Thyroid gland (tissue), 4 donors: ENCODE data around the gene CHN2. TPM values are rescaled to one million over a fixed set of nuclear protein-coding genes. Genes with fewer than 3 reads are reported as not detected.
A peak's percentile ranks its signal among the peaks of the same experiment; 100 is the strongest.

Experiments used
- DNase-seq, 2 donors: peaks; one replicate each; pipeline ENCODE4 v3.0.0-alpha.2; 2019
- H3K27ac ChIP-seq, 3 donors: fragments of 200-600 bp; sonication (generic); 1 replicate in 2 of 3; 2 replicates in 1 of 3; pipeline ENCODE4 v1.5.1; 2016 to 2019; ENCODE audit warnings: mild to moderate bottlenecking in 1 of 3, moderate library complexity in 1 of 3
- H3K27me3 ChIP-seq: fragments of 200-600 bp; sonication (generic); one replicate; pipeline ENCODE4 v1.5.1; 2019
- H3K36me3 ChIP-seq, 2 donors: fragments of 200-600 bp; sonication (generic); one replicate each; pipeline ENCODE4 v1.5.1; 2016 to 2019
- H3K4me1 ChIP-seq, 2 donors: fragments of 200-600 bp; sonication (generic); one replicate each; pipeline ENCODE4 v1.5.1; 2017 to 2019
- H3K4me3 ChIP-seq, 3 donors: fragments of 200-600 bp; sonication (generic); replicated peaks in 1 of 3; 1 replicate in 2 of 3; 2 replicates in 1 of 3; pipeline ENCODE4 v1.5.1; 2016; ENCODE audit warnings: mild to moderate bottlenecking in 1 of 3
- H3K9me3 ChIP-seq: fragments of 200-600 bp; sonication (generic); one replicate; pipeline ENCODE4 v1.5.1; 2017
- POLR2A ChIP-seq, 2 donors: fragments of 450-650 bp; IDR thresholded peaks; one replicate each; pipeline ENCODE4 v1.6.1; 2017; ENCODE audit warnings: antibody characterized with exemption in 2 of 2, mild to moderate bottlenecking in 2 of 2, moderate library complexity in 1 of 2
- WGBS, 2 donors: methylation state at CpG; one replicate each; pipeline ENCODE4 v1.1.5; 2017; 5-methylcytosine and 5-hydroxymethylcytosine counted together
- intact Hi-C: fragments of 100-400 bp; cut with DNase I; formaldehyde crosslinking; loops from one replicate; pipeline ENCODE4 v1.15.1; 2023
- total RNA-seq, 4 donors: library from RNA; depleted of rRNA; stranded (reverse); fragments of >200 nt; gene quantifications; one replicate each; pipeline ENCODE4 v1.2.3, GENCODE V29; 2016
- TF ChIP-seq, protein P1 (sequence below), 6 experiments: fragments of 200-600 bp in 3 of 6; fragments of 450-650 bp in 3 of 6; sonication (generic) in 3 of 6; IDR thresholded peaks; one replicate each; pipeline ENCODE4 v1.5.1; 2016 to 2019; ENCODE audit warnings: antibody characterized with exemption in 6 of 6, mild to moderate bottlenecking in 2 of 6, inconsistent platforms in 1 of 6, moderate library complexity in 1 of 6

CHN2 gene
- total RNA-seq, 4 donors from 2014 or later: 11.7 to 54.3 (median 41.4) TPM

GRCh38 chr7:29192811-29193210, 1.8 kb upstream of the CHN2 start:
- no peaks in the 10 kb centered on the region for H3K27me3 ChIP-seq
- TF ChIP-seq POLR2A (IDR thresholded peaks at IDR 0.05): no peak
- TF ChIP-seq, protein P1, sequence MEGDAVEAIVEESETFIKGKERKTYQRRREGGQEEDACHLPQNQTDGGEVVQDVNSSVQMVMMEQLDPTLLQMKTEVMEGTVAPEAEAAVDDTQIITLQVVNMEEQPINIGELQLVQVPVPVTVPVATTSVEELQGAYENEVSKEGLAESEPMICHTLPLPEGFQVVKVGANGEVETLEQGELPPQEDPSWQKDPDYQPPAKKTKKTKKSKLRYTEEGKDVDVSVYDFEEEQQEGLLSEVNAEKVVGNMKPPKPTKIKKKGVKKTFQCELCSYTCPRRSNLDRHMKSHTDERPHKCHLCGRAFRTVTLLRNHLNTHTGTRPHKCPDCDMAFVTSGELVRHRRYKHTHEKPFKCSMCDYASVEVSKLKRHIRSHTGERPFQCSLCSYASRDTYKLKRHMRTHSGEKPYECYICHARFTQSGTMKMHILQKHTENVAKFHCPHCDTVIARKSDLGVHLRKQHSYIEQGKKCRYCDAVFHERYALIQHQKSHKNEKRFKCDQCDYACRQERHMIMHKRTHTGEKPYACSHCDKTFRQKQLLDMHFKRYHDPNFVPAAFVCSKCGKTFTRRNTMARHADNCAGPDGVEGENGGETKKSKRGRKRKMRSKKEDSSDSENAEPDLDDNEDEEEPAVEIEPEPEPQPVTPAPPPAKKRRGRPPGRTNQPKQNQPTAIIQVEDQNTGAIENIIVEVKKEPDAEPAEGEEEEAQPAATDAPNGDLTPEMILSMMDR (IDR thresholded peaks at IDR 0.05): no peak
- intact Hi-C loops: no loop called here
- H3K4me1 ChIP-seq: peaks cover 11 to 15% of the 10 kb centered on the region in 2 donors
- no peak overlapping the region for H3K27ac ChIP-seq
- no peak for DNase-seq
- no peak overlapping the region for H3K4me3 ChIP-seq
- H3K9me3 ChIP-seq: no peaks in the 10 kb centered on the region
- WGBS, 2 donors: 95% methylated on average over 8 of the region's 8 CpGs
- H3K36me3 ChIP-seq: no peaks in the 10 kb centered on the region

DNA sequence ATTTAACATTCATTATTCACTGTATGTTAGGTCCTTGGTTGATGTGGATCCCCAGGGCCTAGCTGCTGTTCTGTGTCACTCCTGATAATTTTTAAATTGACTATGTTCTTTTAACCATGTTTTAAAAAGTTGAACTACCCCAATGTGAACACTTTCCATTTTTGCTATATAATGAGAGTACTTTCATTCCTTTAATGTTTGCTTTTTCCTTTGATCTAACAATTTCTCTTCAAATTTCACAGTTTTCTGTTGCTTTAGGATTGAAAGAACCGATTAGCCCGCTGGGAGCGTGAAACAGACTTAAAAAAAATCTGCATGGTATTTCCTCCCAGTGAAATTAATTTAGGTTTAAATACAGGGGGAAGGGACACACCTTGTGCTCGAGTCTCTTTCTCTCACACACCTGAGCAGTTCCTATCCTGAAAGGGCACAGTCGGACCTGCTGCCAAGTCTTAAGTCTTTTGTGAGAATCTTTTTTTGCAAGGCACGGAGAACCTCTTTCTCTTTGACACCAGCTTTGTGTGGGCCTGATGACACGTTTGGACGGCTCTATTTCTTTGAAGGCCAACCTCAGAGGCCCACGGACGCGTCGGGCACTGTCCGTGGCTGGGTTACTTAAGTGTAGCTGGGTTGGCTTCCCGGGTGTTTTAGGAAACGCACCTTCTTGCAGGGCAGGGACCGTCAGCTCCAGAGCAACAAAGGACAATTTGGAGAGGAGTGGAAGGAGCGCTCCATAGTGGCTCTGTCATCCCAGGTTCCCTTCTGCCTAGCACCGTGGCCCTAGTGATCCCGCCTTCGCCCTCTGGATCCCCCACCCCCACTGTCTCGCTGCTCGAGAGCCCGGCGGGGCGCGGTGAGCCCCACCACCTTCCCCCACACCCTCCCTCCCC, 1.0 kb upstream of the CHN2 start:
- peaks cover 11 to 15% of the 10 kb centered on the region in 2 donors for H3K4me1 ChIP-seq
- no peaks in the 10 kb centered on the region for H3K9me3 ChIP-seq
- H3K36me3 ChIP-seq: no peaks in the 10 kb centered on the region
- H3K27me3 ChIP-seq: no peaks in the 10 kb centered on the region
- TF ChIP-seq, protein P1 (IDR thresholded peaks at IDR 0.05): no peak
- TF ChIP-seq POLR2A (IDR thresholded peaks at IDR 0.05): peak in 1 of 2 donors; percentile 31
- intact Hi-C loops: no loop called here
- WGBS, 2 donors: 34 to 43% methylated on average over 13 to 26 of the region's 26 CpGs
- H3K4me3 ChIP-seq: peak overlapping the region; percentile 56 to 86 (median 66)
- peak overlapping the region in 1 of 3 donors; percentile 29 for H3K27ac ChIP-seq
- peak; percentile 15 to 53 for DNase-seq

DNA sequence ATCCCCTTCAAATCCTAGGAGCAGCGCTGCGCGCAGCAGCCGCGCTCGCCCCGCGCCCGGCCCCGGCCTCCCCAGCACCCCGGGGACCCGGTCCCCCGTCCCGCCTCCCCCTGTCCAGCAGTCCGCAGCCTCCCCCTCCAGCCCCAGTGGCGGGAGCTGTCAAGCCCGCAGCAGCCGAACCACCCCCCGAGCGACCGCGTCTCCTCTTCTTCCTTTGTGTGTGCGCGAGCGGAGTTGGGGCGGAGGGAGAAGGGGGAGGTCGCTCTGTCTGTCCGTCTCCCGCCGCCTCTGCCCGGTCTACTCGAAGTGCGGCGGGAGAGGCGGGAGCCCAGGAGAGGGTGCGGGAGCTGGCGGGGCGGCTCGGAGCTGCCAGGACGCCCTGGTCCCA, 375 bp upstream of the CHN2 start:
- Histone ChIP-seq H3K4me1 (peaks cover 11 to 15% of the 10 kb centered on the region in 2 donors), H3K4me3 (peak overlapping the region; percentile 56 to 86 (median 66)), H3K27me3 (no peaks in the 10 kb centered on the region), H3K9me3 (no peaks in the 10 kb centered on the region), H3K36me3 (no peaks in the 10 kb centered on the region), H3K27ac (peak overlapping the region in 1 of 3 donors; percentile 29)
- intact Hi-C loops: no loop called here
- peak; percentile 16 to 29 for DNase-seq
- TF ChIP-seq, protein P1 (IDR thresholded peaks at IDR 0.05): no peak
- TF ChIP-seq POLR2A (IDR thresholded peaks at IDR 0.05): no peak
- WGBS, 2 donors: no CpG with 5 or more reads among the region's 40 CpGs

DNA sequence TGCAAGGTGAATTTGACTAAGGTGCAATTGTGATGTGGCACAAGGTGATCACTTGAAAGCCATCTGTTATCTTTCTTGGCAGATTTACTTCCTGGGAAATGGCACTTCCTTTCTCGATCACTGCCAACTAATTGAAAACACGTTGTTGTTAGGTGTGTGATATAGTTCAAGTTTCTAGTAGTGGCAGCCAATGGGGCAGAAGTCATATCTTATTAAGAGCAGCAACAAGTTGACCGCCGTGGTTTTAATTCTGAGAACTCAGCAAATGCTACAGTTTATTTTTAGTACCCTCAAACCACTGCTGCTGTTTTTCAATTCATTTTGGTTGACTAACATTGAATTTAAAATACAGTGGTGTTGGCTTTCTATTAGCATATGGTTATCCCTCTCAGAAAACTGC, 1.6 kb downstream of the CHN2 start:
- peaks cover 11% of the 10 kb centered on the region in 2 donors for H3K4me1 ChIP-seq
- intact Hi-C loops: no loop called here

GRCh38 chr7:29196971-29197595, 2.5 kb downstream of the CHN2 start:
- intact Hi-C loops: no loop called here
- no peaks in the 10 kb centered on the region for H3K36me3 ChIP-seq
- peaks cover 11 to 18% of the 10 kb centered on the region in 2 donors for H3K4me1 ChIP-seq
- H3K9me3 ChIP-seq: no peaks in the 10 kb centered on the region
- no peaks in the 10 kb centered on the region for H3K27me3 ChIP-seq
- no peak overlapping the region for H3K27ac ChIP-seq
- WGBS, 2 donors: 91 to 92% methylated on average over 3 of the region's 3 CpGs
- no peak for TF ChIP-seq POLR2A (IDR thresholded peaks at IDR 0.05)
- TF ChIP-seq, protein P1 (IDR thresholded peaks at IDR 0.05): no peak
- DNase-seq: no peak
- no peak overlapping the region for H3K4me3 ChIP-seq

More for the DNA sequence above, 1.6 kb downstream of the CHN2 start:
- DNase-seq: no peak
- Histone ChIP-seq H3K27me3 (no peaks in the 10 kb centered on the region), H3K4me3 (no peak overlapping the region), H3K27ac (no peak overlapping the region), H3K36me3 (no peaks in the 10 kb centered on the region), H3K9me3 (no peaks in the 10 kb centered on the region)
- WGBS, 2 donors: 65 to 71% methylated on average over 4 of the region's 4 CpGs
- no peak for TF ChIP-seq POLR2A (IDR thresholded peaks at IDR 0.05)
